Non-pigmented ciliary epithelial cell (primary cell): ENCODE data around the gene DNASE1.
"Not testable (repeated sequence)": the region's sequence is repeated elsewhere in the genome, so short reads cannot be mapped to it uniquely, and the experiment has no call there.

Source experiments
- DNase-seq: peaks from one replicate; pipeline ENCODE4 v3.0.0-alpha.2; 2010; ENCODE audit warnings: low read depth

Gene DNASE1

DNA sequence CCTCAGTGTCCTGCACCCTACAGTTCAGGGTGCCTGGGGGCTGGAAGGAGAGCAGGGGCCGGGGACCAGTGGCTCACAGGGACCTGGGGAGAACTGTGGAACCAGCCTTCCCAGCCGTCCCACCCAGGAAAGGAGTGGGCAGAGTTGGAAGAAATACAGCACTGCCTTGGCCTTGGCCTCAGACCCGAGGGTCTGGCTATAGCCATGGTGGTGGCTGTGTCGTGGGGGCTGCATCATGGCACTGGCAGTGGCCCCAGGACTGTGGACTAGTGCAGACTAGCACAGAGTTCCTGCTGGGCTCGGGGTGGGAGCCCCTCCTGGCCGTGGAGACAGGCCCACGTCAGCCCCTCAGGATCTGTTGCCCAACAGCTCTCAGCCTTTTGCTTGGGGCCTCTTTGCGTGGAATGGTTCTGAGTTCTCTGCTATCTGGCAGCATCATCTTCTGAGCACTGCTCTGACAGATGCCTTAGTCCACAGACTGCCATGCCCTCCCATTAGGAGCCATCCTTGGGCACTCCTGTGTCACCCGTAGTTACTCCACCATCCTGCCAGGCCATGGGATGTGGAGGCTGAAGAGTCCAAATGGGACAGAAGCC lies 12.6 kb upstream of the DNASE1 start:
- no peak for DNase-seq

DNA sequence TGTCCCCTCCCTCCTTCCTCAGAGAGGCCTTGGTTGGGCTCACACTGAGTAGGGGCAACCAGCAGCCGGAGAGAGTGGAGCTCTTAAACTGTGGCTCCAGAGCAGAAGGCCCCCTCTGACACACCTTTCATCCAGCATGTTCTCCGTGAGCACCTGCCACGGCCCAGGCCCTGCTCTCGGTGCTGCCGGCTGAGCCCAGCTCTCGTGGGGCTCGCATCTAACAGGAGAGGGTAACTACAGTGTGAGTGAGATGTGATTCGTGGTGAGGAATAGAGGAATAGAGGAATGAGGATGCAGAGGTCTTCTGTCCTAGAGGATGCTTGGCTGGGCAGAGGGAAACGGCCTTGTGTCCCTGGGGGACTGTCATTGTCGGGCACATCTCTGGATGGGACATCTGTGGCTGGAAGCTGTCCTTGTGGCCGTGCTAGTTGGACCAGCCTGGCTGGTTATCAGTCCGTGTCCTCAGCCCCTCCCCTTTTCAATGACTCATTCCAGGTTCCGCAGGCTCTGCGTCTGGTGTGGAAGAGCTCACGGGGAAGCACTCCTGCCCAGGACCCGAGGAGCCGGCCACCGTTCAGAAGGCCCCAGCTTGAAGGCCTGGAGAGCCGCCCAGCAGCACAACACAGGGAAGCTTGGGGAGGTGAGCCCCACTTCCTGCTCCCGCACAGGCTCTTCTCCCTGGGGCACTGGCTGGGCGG lies 11.9 kb upstream of the DNASE1 start:
- DNase-seq: no peak

DNA sequence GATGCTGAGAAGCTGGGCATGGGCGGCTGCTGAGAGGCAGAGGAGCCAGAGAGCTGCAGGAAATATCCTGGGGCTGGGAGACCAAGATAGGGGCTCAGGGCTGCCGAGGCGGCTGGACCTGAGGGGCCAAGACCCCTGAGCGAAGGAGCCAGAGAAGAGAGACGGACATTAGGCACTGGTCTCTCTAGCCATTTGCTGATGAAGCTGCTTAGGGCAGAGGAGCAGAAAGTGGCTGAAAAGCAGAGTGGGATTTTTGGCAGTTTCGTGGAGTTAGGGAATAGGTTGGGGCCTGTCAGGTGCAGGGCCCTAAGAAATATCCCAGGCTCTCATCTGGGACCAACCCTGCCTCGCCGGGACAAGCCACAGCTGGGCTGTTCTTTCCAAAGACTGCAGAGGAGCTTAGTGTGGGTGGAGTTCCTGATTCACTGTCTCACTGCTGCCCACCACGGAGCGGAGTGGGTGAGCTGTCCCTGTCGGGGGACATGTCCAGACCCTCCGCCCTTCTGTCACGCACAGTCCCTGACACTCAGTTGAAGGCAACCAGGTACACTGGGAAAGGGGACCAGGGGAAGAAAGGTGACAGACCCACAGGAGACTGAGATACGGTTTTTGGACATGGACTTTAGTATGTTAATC lies 11.3 kb upstream of the DNASE1 start:
- no peak for DNase-seq

DNA sequence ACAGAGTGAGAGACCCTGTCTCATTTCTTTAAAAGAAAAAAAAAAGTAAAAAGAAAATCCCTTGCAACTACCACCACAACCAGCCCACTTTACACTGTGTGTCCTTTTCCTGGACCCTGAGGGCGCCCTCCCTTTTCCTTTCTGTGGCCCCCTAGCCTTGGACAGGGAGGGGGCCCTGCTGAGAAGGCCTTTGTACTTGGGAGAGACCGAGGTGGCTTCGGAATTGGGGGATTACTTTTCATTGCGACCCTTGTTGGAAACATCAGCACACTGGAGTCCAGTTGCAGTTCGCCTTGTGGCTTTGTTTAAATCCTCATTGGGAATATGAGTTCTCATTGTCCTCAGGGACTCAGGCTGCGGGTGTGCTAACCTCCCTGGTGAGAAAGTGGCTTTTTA lies 9.4 kb upstream of the DNASE1 start:
- DNase-seq: no peak

DNA sequence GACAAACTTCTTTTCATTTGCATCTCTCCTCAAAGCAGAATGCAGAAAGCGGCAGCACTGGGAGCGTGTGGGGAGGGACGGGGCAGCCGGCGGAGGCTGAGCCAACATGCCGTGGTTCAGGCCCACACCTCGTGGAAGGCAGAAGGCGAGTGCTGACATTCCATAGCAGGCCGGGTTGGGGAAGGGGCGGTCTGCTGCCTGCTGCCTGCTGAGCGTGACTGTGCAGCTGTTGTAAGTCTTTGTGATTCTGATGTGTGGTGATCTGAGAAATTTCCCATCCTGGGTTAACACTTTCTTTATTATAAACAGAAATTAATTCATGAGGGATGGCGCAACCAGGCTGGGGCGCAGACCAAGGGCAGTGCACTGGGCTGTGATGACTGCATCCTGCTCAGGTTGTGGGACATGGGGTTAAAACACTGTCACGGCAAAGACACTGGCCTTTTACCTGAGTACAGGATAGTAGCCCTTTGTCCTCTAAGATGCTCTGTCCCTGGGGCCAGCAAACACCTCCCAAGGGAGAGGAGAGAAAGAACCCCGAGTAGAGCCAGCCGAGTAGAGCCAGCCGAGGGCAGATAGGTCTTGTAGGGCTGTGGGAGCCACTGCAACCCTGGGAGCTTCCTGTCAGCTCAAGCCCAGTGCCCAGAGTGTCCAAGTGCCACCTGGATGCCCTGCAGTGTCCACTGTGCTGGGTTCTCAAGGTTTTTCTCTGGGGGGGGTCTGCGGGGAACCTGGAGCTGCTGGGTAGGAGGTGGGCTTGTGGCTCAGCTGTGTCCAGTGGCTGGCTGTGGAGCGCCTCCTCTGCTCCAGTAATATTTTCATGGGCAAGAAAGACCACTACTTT lies 8.8 kb upstream of the DNASE1 start:
- no peak for DNase-seq

DNA sequence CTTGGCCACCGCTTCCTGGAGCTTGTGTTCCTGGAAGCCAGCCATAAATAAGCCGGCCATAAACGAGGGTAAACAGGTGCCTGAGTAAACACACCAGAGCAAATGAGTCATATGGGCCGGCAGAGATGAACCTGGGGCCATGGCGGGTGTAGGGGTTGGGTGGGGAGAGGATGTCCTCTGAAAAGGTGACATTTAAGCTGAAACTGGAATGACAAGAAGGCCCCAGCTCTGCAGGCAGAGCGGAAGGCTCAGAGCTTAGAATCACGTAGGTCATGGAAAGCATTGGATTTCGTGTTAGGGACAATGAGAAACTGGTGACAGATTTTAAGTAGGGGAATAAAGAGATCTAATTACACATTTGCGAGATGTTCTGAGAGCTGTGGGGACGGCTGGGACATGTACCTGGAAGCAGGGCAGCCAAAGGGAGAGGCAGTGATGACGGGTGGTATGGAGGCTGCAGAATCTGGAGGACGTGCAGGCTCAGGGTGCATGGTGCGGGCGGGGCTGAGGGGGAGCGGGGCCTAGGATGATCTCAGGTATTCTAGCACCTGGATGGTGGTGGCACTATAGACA lies 8.1 kb upstream of the DNASE1 start:
- DNase-seq: no peak

DNA sequence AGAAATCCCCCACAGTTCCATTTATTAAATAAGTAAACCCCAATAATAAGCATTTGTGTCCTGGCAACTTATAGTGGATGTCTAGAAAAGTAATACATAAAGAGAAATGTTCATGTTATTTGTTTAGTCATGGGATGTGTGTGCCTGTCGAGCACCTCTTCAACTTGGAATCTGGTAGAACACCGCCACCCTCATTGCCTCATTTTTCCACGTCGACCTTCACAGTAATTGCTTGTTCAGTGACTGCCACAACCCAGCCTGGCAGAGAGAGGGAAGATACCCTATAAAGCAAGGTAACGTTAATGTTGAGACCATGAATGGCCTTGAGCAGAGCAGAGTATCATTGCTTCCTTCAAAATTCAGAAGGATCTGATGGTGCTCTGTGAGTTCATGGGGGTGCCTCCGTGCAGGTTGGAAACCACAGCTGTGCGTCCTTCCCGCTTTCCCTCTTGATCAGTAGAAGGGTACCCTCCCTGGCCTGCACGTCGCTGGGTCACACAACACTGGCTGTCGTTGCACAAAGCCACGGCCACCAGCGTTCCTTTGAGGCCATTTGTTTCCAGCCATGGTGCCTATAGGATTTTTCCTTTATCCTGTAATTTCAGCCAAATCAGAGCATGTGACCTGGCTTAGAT lies 3.7 kb upstream of the DNASE1 start:
- no peak for DNase-seq

DNA sequence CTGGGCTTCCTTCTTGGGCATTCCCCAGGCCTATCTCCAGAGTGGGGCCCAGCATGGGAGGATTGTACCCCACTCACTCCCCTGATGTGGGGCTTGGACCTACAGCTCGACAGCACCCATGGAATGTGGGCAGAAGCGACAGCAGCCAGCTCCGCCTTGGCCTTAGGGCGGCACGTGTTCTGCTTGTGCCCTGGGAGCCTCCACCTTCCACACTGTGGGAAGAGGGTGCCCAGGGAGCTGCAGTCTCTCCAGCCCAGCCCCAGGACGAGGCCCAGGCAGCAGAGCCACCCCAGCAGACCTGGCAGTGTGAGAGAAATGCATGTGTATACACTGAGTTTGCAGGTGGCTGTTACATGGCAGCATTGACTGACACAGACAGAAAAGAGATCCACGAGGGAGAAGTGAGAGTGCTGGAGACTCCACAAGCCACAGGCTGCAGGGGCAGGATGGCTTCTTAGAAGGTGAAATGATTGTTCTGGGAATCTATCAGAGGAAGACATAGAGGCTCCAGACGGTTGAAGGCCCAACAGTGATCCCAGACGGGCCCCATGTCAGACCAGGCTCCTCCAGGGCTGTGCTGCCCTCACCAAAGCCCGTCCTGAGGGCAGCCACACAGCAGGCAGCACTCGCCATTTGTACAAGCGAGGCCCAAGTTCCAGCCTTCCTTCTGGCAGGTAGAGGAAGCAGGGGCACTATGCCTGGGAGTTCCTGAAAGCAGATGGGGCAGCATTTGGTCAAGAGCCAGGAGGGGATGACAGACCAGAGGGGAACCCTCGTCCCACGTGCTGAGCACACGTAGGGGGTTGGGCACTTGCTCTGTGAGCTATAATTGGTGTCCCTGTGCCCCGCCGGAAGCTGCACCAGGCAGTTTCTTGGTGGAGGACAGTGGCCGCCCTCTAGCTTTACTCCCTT lies 2.8 kb upstream of the DNASE1 start:
- DNase-seq: no peak

DNA sequence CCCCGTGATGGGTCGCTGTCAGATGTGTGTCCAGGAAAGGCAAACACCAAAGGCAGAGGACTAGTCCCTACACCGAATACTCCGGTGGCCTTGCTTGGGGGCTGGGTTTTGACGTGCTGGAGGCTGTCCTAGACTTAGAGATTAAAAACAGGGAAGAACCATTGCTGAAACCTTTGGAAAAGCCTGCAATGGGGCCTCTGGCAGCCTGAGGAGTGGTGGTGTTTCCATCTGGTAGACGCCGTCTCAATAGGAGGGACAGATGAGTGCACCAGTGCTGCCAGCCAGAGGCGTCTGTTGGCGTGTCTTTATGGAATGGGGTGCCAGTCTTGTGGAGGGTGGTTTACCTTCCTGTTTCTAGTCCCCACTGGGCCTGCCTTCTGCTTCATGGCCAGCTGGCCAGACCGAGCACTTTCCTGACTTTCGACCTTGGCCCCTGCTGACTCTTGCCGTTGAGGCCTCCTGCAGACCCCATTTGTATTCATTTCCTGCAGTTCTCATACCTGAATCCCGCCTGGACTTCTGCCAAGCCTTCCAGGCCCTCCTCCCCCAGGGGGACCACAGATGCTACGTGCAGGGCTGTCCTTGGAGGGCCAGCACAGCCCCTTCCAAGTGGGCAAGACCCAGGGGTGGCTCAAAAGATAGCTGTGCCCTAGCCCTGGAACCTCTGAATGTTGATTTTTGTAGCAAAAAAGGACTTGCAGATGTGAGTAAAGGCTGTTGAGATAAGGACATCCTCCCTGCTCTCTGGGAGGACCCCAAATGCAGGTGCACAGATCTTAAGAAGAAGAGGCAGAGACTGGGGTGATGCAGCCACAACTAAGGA lies 1.9 kb upstream of the DNASE1 start:
- no peak for DNase-seq

DNA sequence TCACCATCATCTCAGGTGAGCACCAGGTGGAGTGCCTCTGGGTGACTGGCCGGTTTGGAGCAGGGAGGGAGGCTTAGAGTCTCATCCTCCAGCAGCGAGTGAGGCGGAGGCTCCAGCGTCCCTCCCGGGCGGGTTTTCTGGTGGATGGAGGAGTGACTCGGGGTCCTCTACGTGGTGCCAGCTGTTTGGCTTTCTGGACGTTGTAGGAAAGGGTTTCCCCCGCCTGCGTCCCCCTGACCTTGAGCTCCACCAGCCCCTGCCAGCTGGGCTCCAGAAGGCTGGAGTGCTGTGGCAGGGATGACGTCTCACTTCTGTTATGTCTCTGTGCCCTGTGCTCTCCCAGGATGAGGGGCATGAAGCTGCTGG lies 522 bp downstream of the DNASE1 start:
- no peak for DNase-seq

DNA sequence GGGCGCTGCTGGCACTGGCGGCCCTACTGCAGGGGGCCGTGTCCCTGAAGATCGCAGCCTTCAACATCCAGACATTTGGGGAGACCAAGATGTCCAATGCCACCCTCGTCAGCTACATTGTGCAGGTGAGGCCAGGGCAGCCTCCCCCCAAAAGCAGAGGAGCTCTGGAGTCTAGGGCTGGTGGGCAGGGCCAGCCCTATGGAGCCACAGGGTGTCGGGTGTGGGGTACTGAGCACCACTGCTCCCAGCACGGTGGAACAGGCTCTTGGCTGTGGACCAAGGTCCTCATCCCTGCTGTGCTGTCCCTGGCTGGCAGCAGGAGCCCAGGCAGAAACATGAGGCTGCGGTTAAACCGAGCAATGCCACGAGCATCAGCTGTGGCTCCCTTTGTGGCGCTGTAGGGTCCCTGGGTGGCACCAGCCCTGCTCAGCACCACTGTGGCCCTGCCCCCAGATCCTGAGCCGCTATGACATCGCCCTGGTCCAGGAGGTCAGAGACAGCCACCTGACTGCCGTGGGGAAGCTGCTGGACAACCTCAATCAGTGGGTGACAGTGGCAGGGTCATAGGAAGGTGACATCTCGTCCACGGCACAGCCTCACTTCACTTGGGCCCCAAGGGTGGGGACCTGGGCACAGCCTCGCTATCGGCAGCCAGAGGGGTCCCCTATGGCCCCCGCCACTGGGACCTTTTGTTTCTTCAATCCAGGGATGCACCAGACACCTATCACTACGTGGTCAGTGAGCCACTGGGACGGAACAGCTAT lies 1.1 kb downstream of the DNASE1 start:
- DNase-seq: no peak

DNA sequence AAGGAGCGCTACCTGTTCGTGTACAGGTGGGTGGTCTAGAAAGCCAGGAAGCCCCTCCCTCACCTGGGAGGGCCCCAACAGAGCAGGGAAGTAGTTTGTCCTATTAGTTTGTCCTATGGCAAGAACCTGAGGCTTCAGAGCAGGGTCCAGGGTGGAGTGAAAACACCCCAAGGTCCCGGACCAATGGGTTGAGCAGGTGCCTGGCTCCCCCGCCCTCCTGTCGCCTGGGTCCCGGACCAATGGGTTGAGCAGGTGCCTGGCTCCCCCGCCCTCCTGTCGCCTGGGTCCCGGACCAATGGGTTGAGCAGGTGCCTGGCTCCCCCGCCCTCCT lies 1.6 kb downstream of the DNASE1 start:
- DNase-seq: not testable (repeated sequence)

DNA sequence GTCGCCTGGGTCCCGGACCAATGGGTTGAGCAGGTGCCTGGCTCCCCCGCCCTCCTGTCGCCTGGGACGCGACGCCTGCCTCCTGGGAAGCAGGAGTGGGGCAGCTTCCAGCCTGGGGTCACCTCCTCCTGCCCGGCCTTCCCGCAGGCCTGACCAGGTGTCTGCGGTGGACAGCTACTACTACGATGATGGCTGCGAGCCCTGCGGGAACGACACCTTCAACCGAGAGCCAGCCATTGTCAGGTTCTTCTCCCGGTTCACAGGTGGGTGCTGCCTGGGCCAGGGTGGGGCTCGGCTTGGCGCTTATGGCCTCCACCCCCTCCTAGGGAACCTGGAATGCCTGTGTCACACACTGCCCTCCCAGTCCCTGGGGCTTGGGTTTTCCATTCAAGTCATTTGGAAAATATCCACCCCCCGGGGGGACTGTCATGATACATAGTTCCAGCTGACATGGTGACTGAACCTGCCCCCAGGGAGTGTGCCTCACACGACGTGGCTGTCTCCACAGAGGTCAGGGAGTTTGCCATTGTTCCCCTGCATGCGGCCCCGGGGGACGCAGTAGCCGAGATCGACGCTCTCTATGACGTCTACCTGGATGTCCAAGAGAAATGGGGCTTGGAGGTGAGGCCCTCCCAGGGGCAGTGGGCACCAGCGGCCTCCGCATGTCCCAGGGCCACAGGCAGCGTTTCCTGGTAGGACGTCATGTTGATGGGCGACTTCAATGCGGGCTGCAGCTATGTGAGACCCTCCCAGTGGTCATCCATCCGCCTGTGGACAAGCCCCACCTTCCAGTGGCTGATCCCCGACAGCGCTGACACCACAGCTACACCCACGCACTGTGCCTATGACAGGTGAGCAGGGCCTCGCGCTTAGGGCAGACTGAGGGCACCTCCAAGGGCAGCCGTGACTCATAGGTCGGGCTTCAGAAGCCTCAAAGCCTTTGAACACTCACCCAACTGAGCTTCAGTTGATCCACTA lies 2.3 kb downstream of the DNASE1 start:
- no peak for DNase-seq

DNA sequence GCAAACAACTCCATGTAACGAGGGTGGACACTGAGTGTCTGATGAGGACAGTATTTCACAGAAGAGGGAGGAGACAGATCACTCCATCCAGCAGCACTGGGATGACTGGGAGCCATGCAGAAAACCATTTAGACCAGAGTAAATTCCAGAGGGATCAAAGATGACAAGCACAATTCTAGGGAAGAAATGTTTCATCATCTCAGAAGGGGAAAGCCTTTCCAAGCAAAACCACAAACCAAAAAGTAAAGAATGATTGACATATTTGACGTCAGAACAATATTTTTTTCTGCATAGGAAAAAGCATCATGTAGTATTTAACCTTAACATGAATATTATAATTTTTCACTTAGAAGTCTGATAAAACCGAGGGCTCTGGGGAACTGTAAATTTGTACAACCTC lies 4.8 kb downstream of the DNASE1 start:
- DNase-seq: no peak

DNA sequence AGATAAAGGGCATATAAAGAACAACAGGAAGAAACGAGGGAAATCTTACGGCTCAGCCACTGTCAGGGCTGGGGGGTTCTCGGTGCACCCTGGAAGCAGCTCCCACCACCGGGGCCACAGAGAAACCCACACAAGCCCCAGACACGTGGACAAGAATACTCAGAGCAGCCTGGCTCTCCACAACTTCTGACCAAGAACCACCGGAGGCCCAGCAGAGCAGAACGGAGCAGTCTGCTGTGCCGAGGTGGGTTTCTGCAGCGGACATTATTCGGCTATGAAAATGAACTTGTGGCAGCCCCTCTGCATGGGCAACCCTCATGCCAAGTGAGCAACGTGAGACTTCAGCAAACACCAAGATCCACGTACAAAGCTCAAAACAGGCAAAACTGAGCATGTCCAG lies 6.8 kb downstream of the DNASE1 start:
- DNase-seq: no peak

DNA sequence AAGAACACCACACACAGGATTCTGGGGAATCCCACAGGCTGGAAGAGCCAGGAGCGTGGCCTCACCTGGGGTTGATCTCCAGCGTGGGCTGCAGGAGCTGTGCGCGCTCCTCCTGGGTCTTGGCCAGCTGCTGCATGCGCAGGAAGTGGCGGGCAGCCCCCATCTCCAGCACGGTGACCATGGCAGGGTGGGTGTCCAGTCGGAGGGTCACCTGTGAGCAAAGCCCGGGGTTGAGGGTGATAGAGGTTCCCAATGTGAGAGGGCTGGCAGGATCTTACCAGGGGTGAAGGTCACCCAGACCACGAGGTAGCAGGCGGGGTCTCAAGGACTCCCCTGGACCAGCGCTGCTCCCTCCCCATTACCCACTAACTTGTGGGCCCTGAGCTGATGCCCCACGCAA lies 7.4 kb downstream of the DNASE1 start:
- DNase-seq: no peak

DNA sequence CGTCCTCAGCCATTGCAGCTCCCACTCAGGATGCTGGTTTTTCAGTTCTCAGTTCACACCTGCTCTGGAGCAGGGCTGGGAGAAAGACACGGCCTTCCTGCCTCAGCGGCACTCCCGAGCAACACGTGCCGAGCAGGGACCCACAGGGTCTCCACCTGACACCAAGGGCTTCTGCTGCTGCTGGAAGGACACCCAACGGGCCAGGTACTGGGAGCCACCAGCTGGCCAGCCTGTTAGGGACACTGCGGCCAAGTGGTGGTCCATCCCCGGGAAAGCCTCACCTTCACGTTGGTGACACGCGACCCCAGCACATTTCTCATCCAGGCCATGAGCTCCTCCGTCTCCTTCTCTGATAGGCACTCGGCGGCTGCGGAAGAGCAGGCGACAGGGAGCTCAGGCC lies 8.1 kb downstream of the DNASE1 start:
- no peak for DNase-seq

DNA sequence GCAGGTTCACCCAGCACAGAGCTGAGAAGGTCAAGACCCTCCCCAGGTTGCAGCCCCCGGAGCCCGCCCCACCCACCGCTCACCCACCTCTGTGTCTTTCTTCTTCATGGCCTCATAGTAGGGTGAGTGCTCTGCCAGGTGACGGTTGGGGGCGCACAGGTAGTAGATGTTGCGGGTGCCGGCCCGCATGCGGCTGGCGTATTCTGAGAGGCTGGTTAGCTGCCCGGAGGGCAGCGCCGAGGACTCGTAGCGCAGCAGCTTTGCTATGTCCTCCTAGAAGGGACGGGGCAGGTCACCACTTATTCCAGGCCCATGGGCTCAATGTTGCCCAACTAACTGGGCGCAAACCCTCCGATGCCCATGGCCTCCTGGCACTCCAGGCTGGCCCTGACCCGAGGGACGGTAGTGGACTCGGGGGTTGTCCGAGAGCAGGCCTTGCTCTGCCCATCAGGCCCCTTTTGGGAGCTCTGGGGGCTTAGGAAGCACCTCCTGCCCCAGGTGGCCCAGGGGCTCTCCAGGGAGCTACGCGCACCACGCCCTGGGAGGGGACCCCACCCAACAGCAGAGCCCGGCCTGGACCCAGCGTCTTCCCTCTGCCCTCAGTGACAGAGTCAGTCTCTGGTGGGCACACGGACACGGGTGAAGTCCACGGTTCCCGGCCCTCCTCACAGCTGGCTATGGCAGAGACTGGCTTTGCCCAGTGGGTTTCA lies 9.9 kb downstream of the DNASE1 start:
- no peak for DNase-seq
